ENCODE results near the gene SYNDIG1. TPM values are rescaled to one million over a fixed set of nuclear protein-coding genes. Genes with fewer than 3 reads are reported as not detected.

The SYNDIG1 gene
- total RNA-seq, 2 donors from 2014 or later, result 0.78 TPM; not detected in 1

- Histone ChIP-seq H3K27me3 (no peaks in the 10 kb centered on the region), H3K4me3 (no peak overlapping the region), H3K27ac (no peak overlapping the region), H3K4me1 (no peaks in the 10 kb centered on the region), H3K36me3 (replicated peaks in 1 of 2; ENCODE audit: insufficient read depth in 1 of 2, low read depth in 2 of 2) (no peaks in the 10 kb centered on the region), H3K9me3 (no peaks in the 10 kb centered on the region)
- intact Hi-C loops (cut with DNase I), result loop anchor here (10.0 kb wide), 1 partner anchor 57 kb away; no protein-coding TSS in a partner anchor
- TF ChIP-seq POLR2A (IDR thresholded peaks at IDR 0.05) (no peak), CTCF (IDR thresholded peaks at IDR 0.05) (no peak)
- DNase-seq (no peak), ATAC-seq (no peak)
- 89 to 90% methylated on average over 6 of the region's 6 CpGs for WGBS, 2 donors
Measured at GRCh38 chr20:24697411-24697810, 228.0 kb downstream of the SYNDIG1 start.

GRCh38 chr20:24698189-24698588, 228.8 kb downstream of the SYNDIG1 start:
- H3K4me1 ChIP-seq, result no peaks in the 10 kb centered on the region
- TF ChIP-seq POLR2A (IDR thresholded peaks at IDR 0.05) (no peak), CTCF (IDR thresholded peaks at IDR 0.05) (no peak)
- no peak for DNase-seq

GRCh38 chr20:24698706-24699206, 229.3 kb downstream of the SYNDIG1 start:
- no peaks in the 10 kb centered on the region for H3K9me3 ChIP-seq
- no peaks in the 10 kb centered on the region for H3K4me1 ChIP-seq
- H3K36me3 ChIP-seq (replicated peaks in 1 of 2; ENCODE audit: insufficient read depth in 1 of 2, low read depth in 2 of 2), result no peaks in the 10 kb centered on the region
- ATAC-seq, result no peak
- intact Hi-C loops (cut with DNase I), result loop anchor here (10.0 kb wide), 1 partner anchor 56 kb away; no protein-coding TSS in a partner anchor
- TF ChIP-seq POLR2A (IDR thresholded peaks at IDR 0.05), result no peak
- H3K27ac ChIP-seq, result no peak overlapping the region
- no peak for DNase-seq
- H3K4me3 ChIP-seq, result no peak overlapping the region
- 70 to 72% methylated on average over 3 to 5 of the region's 5 CpGs for WGBS, 2 donors
- H3K27me3 ChIP-seq, result no peaks in the 10 kb centered on the region

More at GRCh38 chr20:24698189-24698588, 228.8 kb downstream of the SYNDIG1 start:
- no peak overlapping the region for H3K4me3 ChIP-seq
- ATAC-seq, result no peak
- WGBS, 2 donors, result 66 to 81% methylated on average over 4 to 6 of the region's 6 CpGs
- intact Hi-C loops (cut with DNase I), result loop anchor here (10.0 kb wide), 1 partner anchor 57 kb away; no protein-coding TSS in a partner anchor
- H3K27me3 ChIP-seq, result no peaks in the 10 kb centered on the region
- H3K9me3 ChIP-seq, result no peaks in the 10 kb centered on the region
- no peak overlapping the region for H3K27ac ChIP-seq
- no peaks in the 10 kb centered on the region for H3K36me3 ChIP-seq (replicated peaks in 1 of 2; ENCODE audit: insufficient read depth in 1 of 2, low read depth in 2 of 2)

GRCh38 chr20:24699321-24700165, 230.1 kb downstream of the SYNDIG1 start:
- Histone ChIP-seq H3K4me1 (no peaks in the 10 kb centered on the region), H3K9me3 (no peaks in the 10 kb centered on the region), H3K27me3 (no peaks in the 10 kb centered on the region), H3K27ac (no peak overlapping the region), H3K36me3 (replicated peaks in 1 of 2; ENCODE audit: insufficient read depth in 1 of 2, low read depth in 2 of 2) (no peaks in the 10 kb centered on the region), H3K4me3 (no peak overlapping the region)
- DNase-seq (no peak), ATAC-seq (no peak)
- WGBS, 2 donors, result 78 to 79% methylated on average over 8 of the region's 8 CpGs
- no peak for TF ChIP-seq CTCF (IDR thresholded peaks at IDR 0.05)
- TF ChIP-seq POLR2A (IDR thresholded peaks at IDR 0.05), result no peak
- intact Hi-C loops (cut with DNase I), result loop anchor here (10.0 kb wide), 2 partner anchors 55 to 65 kb away; no protein-coding TSS in a partner anchor

GRCh38 chr20:24700166-24700860, 230.9 kb downstream of the SYNDIG1 start:
- intact Hi-C loops (cut with DNase I), result loop anchor here (10.0 kb wide), 1 partner anchor 66 kb away; no protein-coding TSS in a partner anchor
- Histone ChIP-seq H3K27me3 (no peaks in the 10 kb centered on the region), H3K9me3 (no peaks in the 10 kb centered on the region), H3K4me1 (no peaks in the 10 kb centered on the region), H3K36me3 (replicated peaks in 1 of 2; ENCODE audit: insufficient read depth in 1 of 2, low read depth in 2 of 2) (no peaks in the 10 kb centered on the region), H3K4me3 (no peak overlapping the region), H3K27ac (no peak overlapping the region)
- 76 to 79% methylated on average over 6 of the region's 6 CpGs for WGBS, 2 donors
- ATAC-seq (no peak), DNase-seq (no peak)
- no peak for TF ChIP-seq CTCF (IDR thresholded peaks at IDR 0.05)
- TF ChIP-seq POLR2A (IDR thresholded peaks at IDR 0.05), result no peak

All from body of pancreas (tissue), 4 donors.